ENCODE data around the gene SCAMP5.
A peak's percentile ranks its signal among the peaks of the same experiment; 100 is the strongest.

The SCAMP5 gene, protein sequence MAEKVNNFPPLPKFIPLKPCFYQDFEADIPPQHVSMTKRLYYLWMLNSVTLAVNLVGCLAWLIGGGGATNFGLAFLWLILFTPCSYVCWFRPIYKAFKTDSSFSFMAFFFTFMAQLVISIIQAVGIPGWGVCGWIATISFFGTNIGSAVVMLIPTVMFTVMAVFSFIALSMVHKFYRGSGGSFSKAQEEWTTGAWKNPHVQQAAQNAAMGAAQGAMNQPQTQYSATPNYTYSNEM

DNA sequence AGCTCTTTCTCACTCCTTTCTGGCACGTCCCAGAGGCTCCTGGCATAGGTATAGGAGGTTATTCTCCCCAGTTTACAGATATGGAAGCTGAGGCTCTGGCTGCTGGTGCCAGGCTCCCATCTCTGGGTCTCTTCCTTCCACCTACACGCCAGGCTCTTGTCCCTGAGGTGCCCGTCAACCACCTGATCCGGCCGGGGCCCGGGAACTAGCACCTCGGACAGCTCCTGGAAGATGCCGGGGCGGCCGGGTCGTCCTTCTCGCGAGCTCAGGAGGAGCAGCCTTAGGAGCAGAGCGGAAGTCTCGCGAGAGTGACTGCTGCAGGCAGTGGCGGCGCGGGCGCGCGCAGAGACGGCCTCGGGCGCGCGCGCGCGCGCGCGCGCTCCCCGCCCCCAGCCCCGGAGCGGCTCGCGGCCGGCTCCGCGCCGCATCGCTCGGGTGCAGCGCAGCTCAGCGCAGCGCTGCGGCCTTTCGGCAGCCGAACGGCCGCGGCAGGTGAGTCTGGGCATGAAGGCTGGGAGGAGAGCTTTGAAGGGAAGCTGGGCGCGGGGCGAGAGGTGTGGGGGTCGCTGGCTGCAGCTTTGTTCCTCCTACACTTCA is at the start of gene SCAMP5:
TSS of gene SCAMP5 (plus strand) at position 382 of the 597 bp plus-strand sequence. CDS start 16,277 bp downstream, outside the sequence.
- peak; percentile 89 for DNase-seq

DNA sequence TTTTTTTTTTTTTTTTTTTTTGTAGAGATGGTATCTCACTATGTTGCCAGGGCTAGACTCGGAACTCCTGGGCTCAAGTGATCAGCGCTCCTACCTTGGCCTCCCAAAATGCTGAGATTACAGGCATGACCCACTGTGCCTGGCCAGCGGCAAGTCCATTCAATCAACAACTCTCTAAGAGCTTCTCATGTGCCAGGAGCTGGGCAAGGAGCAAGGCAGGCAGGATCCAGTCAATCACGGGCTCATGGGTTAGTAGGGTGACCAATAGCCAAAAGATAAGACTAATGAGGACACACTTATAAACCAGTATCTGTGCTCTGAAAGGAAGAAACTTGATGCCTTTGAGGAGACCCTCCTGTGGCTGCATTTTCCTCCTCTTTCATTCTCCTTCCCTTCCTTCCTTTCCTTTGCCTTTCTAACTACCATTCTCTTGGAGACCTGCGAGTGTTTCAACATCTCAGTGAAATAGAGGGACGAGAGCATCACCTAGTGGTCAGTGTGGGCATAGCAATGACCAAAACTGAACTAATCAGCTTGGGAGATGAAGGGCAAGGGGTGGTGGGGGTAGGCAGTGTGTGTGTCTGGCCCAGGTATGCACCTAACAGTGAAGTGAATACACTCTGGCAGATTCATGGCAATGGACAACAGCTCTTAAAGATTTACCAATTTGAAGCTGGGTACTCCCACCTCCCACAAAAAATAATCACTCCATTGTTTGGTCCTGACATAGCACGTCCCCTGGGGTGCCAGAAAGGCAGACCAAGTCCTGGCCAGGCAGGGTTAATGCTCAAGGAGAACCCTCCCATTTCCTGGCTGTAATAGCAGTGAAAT is 45.1 kb upstream of the SCAMP5 start:
- peak; percentile 14 for DNase-seq

DNA sequence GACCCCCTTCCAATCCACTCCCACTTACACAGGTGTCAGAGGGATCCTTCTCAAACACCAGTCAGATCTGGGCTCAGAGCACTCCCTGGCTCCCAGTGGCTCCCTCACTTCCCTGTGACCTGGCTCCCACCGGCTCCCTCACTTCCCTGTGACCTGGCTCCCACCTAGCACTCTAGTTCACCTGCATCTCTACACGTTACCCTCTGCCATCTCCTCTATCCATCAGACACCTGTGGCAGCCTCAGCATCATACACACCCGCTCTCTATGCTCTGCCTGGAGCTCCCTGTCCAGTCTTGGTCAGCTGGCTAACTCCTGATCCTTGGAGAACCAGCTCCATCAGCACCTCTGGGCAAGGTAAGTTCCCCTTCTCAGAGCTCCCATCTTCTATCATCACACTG is 44.4 kb upstream of the SCAMP5 start:
- no peak for DNase-seq

DNA sequence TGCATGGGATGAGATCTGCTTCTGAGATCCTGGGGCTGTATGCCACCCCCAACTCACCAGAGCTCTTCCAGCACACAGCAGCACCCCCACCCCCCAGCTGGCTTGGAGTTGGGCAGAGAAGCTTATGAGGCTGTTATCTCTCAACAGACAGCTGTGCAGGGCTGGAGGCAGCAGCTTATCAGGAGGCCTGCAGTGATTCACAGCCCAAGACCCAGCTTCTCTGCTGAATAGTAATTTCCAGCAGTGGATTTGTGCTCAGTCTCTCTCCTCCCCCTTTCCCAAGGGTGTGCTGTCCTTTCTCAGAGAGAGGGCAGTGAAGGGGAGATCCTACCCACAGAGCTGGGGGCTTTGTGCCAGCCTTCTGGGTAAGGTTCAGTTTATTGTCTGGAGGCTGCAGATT is 40.8 kb upstream of the SCAMP5 start:
- DNase-seq, result peak; percentile 10

DNA sequence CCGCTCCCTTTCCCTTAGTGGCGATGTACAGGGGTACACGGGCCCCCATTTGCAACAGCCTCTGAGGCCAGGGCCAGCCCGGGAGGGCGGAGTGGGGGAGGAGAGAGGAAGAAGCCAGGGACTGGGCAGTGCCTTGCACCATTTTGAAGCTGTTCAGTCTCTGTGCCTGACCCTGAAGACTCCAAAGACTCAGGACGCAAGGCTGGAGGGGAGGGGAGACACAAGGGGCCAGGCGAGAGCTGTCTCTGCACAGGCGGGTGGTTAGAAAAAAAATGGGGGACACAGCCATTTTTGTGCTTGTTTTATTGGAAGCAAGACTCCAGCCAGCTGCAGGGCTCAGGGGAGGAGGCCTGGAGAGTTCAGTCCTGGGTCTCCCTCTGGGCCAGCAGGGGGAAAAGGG is 40.3 kb upstream of the SCAMP5 start:
- no peak for DNase-seq

DNA sequence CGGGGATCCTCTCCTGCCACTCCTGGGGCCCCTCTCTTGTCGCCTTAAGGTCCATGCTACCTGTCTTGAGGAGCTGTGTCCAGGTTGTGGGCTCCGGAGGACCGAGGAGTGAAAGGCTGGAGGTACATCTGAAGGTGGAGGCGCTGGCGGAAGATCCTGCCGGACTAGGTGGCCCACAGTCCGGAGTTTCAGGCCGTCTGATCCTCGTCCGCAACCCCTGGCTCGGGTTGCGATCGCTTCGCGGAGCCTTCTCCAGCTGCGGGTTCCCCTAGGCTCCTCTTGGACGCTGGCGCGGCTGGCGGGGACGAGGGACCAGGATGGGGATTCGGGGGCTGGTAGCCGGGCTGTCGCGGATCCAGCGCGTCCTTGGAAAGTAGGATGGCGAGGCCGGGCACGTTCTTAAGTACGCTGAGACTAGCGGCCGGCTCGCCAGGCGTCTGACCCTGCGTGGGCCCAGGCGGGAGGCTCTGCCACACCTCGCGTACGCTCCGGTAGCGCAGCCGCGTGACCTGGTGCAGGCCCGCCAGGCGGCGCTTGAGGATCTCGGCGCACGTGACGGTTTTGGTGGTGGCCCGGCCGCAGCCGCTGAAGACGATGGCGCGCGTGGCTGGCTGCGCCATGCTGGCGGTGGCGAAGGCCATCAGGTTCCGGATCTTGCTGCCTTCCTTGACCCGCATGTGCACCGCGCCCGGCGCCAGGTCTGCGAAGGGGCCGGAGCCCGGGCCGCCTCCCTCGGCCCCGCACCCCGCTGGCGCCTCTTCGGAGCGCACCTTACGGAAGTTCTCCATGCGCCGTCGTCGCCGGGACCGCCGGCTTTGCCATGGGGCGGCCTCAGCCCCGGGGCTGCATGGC is 39.3 kb upstream of the SCAMP5 start:
- no peak for DNase-seq

DNA sequence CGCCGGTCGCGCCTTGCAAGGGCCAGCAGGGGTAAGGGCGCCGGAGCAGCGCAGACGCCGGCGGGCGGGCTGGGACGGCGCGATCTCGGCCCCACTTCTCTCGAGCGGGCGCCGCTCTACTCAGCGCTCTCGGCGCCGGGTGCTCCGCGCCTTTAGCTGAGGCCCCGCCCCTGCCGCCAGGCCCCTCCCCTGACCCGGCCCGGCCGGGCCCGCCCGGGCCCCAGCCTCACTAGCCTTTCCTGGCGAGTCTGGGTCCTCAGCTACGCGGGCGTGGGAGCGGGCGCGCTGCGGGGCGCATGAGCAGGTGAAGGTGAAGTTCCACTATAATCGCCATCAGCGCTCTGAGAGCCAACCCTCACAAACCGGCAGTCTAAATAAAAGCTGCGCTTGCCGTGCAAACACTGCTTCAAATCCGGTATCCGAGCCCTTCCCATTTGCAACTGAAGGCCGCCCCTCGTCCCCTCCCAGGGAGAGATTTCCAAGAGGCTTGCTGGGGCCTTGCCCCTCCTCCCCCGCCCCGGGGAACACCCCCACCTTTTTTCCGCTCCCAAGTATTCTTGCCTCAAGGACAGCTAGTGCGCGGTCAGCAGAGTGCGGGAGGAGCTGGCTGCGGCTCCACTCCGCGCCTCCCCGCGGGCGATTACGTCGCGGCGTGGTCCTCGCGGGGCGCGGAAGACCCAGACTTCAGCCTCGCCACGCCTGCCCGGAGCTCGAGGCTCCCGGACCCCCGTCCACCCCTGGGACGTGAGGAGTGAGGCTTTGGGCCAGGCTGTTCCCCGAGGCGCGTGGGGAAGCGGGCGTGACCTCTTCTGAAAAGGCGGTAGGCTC is 38.5 kb upstream of the SCAMP5 start, which contains the start of gene RPP25:
TSS of gene RPP25 (minus strand) at position 125 of the 828 bp plus-strand sequence. CDS start 189 bp downstream, outside the sequence.
- no peak for DNase-seq

DNA sequence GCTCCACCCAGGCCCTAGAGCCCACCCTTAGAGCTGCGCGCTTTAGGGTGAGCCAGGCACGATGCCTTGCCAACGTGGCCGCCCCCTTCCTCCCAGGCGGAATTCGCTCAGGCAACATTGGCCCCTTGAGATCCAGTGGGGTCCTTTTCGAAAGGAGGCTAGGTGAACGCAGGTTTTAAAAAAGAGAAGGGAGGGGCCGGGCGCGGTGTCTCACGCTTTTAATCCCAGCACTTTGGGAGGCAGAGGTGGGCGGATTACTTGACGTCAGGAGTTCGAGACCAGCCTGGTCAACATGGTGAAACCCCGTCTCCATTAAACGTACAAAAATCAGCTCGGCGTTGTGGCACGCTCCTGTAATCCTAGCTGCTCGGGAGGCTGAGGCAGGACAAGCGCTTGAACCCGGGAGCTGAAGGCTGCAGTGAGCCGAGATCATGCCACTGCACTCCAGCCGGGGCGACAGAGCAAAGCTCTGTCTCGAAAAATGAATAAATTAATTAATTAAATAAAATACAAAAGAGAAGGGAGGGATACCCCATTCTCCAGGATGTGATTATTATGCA is 37.8 kb upstream of the SCAMP5 start:
- DNase-seq, result no peak

DNA sequence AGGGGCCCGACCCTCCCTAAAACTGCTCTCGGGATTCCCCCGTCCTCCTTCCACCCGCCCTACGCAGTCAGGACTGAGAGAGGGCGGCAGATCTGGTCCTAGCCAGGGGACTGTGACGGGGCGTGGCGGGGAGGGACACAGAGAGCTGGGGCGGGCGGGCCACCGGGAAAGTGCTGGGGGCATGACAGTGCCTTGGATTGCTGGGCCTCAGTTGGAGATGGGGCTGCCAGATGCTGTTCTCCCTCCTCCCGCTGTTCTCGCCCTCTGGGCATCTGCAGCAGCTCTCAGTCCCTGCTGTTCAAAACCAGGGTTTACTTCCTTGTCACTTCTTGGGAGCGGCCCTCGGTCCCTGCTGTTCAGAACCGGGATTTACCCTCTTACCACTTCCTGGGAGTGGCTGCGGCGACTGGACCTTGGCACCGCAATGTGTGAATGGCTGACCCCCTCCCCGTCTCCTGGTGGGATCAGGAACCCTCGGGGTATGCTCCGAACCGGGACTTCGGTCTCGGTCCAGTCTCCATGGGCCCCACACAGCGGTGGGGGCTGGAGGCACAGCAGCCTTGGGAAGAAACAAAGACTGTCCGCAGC is 36.9 kb upstream of the SCAMP5 start:
- DNase-seq, result no peak

DNA sequence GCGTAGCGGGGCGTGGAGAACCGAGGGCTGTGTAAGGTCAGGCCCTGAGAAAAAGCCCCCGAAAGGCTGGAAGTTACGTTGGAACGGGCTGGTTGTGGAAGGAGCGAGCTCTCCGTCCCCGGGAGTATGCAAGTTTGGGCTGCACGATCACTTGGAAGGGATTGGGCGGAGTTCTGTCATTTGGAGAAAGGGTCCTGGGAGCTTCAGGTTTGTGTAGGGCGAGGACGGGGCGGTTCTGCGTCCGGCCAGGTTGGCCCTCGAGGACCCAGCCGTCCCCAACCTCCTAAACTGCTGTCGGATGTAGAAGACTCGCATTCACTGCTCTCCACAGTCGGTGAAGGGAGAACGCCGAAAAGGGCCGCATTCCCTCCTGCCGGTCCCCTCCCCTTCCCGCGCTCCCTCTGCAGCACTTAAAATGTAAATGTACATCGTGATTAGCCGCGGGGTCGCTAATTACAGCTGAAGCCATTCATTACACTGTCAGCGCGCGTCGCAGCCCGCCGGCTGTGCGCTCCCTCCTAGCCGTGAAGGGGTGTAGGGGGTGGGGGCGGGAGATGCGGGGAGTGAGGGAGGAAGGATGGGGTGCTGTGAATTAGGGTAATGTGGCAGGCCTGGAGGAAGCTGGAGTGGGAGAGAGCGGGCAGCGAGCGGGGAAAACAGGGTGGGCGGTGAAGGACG is 36.3 kb upstream of the SCAMP5 start:
- DNase-seq, result no peak

DNA sequence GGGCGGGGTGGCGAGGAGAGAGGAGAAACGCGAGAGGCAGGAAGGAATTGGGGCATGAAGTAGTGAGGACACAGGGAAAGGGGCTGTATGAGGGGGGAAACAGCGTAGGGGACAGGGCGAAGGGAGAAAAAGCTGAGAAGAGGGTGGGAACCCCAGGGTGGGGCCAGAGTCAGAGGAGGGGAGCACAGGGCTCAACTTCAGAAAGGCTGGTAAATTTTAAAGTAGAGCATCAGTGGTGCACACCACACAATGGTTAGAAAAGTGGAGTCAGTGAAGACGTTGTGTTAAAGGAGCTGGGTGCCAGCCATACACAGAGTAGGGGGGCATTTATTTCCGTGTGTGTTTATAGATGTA is 35.8 kb upstream of the SCAMP5 start:
- no peak for DNase-seq

DNA sequence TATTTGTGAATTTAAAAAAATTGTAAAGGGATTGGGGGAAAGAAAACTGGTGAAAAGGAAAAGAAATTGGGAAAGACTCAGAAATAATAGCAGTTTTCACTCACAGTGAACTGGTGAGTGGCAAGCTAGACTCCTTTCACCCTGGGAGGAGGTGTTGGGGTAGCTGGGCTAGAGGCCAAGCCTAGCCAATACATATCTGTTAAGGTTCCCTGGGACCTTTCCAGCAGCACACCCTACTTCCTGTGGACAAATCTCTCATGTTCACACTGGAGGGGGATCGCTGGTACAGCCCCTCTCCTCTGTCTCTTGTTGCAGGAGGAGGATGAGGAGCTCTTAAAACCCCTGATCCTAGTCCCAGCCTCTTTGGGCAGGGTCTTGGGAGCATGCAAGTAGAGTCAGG is 35.1 kb upstream of the SCAMP5 start:
- DNase-seq, result no peak

DNA sequence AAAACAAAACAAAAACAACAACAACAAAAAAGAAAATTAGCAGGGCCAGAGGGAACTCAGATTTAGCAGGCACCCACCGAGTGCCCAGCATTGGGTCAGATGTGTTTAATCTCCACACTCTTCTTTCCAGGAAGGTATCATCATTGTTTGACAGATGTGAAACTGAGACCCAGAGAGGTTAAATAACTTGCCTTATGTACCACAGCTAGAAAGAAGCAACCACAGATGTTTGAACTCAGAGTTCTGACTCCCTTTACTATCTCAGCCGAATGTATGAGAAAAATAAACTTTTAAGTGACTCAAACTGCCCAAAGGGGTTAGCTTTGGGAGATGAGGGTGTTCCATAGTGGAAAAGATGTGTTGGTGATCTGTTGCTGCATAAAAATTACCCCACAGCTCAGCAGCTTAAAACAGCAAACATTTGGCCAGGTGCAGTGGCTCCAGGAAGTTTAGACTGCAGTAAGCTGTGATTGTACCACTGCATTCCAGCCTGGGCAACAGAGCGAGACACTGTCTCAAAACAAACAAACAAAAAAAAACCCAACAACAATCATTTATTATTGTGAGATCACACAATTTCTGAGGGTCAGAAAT is 34.3 kb upstream of the SCAMP5 start:
- DNase-seq, result no peak

DNA sequence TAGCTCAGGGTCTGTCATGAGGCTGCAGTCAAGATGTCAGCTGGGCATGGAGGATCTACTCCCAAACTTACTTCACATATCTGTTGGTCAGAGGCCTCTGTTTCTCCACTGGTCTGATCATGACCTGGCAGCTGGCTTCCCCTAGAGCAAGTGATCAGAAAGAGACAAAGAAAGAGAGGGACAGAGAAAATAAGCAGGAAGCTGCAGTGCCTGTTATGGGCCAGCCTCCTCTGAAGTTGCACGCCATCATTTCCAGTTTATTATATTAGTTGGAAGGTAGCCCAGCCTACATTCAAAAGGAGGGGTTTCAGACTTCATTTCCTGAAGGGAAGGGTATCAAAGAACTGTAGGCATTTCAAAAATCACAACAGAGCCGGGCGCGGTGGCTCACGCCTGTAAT is 33.7 kb upstream of the SCAMP5 start:
- DNase-seq, result no peak

DNA sequence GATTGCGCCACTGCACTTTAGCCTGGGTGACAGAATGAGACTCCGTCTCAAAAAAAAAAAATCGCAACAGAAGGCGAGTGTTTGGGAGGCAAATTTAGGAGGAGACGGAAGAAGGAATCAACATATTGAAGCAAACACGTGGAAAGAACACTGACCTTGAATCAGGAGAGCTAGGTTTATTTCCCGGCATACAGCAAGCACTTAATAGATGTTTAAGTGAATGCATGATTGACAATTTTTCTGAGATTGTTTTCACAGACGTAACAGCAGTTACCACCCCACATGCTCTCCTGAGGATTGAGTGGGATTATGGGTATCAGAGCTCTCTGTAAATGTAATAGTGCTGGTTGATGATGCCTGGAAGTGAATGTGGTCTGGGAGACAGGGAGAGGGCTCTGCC is 33.1 kb upstream of the SCAMP5 start:
- DNase-seq, result no peak

DNA sequence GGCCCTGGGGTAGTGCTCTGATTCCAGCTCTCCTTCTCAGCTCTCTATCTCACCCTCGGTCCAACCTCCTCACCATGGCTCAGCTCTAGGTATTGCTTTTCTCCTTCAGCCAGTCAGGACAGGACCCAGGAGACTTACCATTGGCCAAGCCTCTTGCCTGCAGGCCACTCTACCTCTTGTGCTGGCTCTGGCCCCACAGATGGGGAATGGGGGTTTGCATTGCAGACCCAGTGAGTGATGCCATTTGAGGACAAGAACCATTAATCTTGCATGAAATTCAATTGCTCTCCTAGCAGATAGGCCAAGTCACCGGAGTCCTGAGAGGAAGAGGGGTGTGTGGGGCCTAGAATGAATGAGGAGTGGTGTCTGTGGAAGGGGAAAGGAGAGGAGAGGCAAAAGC is 32.7 kb upstream of the SCAMP5 start:
- no peak for DNase-seq

DNA sequence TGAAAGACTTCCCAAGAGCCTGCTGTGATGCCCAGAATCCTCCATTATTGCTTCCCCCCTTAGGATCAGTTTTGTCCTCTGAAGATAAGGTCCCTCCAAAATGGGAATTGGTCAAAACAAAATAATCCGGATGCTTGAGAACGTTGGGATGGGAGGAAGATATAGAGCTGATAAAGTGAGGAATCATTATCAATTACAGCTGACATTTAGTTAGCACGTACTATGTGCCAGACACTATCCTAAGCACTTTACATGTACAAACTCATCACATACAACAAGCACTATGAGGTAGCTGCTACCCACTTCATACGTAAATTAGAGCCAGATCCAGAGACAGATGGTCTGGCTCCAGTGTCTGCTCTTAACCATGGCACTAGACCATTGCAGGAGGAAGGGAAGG is 32.1 kb upstream of the SCAMP5 start:
- DNase-seq, result no peak

DNA sequence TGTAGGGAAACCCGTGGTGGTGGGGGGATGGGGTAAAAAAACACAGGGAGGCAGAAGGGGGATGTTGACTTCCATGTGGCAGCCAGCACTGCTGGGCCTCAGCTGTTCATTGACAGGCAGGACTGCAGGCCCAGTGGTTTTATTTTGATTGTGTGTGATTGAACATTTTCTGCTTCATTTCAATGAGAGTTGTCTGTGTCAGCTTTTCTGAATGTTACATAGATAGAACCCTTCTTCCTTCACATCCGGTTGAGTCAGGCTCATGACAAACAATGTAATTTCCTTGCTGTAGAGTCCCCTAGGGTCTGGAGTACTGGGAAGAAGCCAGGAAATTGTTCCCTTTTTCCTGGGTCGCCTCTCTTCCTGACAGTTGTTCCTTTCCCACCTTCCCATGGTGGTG is 30.6 kb upstream of the SCAMP5 start:
- DNase-seq, result no peak

DNA sequence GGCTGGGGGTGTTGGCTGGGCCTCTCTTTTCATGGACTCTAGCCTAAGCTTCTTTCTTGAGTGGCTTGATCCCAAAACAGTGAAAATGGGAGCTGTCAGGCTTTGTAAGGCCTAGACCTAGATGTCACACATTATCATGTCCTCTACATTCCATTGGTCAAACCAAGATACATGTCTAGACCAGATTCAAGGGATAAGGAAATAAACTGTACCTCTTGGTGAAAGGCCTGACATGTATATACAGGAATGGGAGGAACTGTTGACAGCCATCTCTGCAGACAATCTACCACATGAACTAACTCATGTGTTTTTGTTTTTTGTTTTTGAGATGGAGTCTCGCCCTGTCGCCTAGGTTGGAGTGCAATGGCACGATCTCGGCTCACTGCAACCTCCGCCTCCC is 27.7 kb upstream of the SCAMP5 start:
- no peak for DNase-seq

DNA sequence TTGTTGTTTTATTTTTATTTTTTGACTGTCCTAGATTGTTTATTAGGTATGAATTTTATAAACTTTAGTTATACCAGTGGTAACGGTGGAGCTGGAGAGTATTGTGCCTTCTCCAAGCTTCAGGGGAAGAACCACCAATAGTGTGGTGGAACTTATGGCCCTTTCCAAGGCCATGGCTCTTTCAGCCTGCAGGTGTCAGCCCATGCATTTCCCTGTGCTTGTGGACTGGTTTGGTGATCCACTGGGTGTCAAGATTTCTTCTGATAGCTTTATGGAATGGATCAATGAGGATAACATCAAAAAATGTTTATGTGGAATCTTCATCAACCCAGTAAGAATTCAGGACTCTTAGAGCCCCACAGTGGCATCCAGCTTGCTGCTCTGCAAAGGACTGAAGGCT is 19.2 kb upstream of the SCAMP5 start:
- no peak for DNase-seq

DNA sequence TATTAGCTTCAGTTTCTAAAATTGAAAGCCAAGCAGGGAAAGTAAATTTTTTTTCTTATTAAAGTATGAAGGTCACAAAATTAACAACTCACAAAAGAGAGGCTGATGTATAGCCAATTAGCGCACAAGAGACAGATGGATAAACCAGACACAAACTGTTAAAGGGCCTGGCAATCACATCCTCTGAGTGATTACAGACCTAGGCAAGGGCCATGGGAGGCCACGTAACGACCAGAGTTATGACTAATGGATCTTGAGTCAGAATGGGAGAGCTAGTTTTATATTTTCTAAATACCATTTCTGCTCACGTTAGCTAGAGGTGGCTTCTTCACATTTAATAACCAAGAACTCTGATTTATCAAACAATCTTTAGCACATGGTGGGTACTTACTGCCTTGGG is 17.8 kb upstream of the SCAMP5 start:
- DNase-seq, result no peak
